HepG2 (cell line): Measurements from ENCODE around the gene CARS1. TPM values are rescaled to one million over a fixed set of nuclear protein-coding genes. Genes with fewer than 3 reads are reported as not detected.

Experiments used
- AHDC1 ChIP-seq: sonication (generic); formaldehyde crosslinking; IDR thresholded peaks from 2 replicates; pipeline ENCODE4 v1.5.1; 2020; ENCODE audit warnings: mild to moderate bottlenecking, missing genetic modification reagents, borderline replicate concordance
- BORCS8-MEF2B ChIP-seq: sonication (generic); formaldehyde crosslinking; IDR thresholded peaks from 2 replicates; pipeline ENCODE4 v1.8.0; 2022; ENCODE audit warnings: mild to moderate bottlenecking, missing genetic modification reagents
- CEBPG ChIP-seq: IDR thresholded peaks from 2 replicates; pipeline ENCODE4 v1.6.1; 2016
- FOXC1 ChIP-seq: sonication (generic); formaldehyde crosslinking; IDR thresholded peaks from 2 replicates; pipeline ENCODE4 v1.8.0; 2022; ENCODE audit warnings: mild to moderate bottlenecking, missing genetic modification reagents, borderline replicate concordance
- KDM5B ChIP-seq: sonication (generic); formaldehyde crosslinking; IDR thresholded peaks from 2 replicates; pipeline ENCODE4 v1.4.0; 2020; ENCODE audit warnings: missing genetic modification reagents, mild to moderate bottlenecking, borderline replicate concordance
- NFAT5 ChIP-seq: sonication (generic); formaldehyde crosslinking; IDR thresholded peaks from 2 replicates; pipeline ENCODE4 v1.4.0; 2020; ENCODE audit warnings: missing genetic modification reagents
- ZNF574 ChIP-seq: sonication (generic); formaldehyde crosslinking; IDR thresholded peaks from 2 replicates; pipeline ENCODE4 v1.4.0; 2020; ENCODE audit warnings: missing genetic modification reagents
- polyA plus RNA-seq, 8 experiments: library from polyadenylated mRNA; depleted of rRNA in 3 of 8; stranded (reverse) in 7 of 8; unstranded in 1 of 8; fragments of >200 nt; fragmentation: Illumina TruSeq in 4 of 8; extraction: Trizol in 4 of 8; gene quantifications; 2 replicates each; pipeline versions ENCODE4 v1.2.1 to v1.2.3, GENCODE V29; 2011 to 2016; ENCODE audit warnings: low read depth in 4 of 8, missing spikeins in 1 of 8, mixed read lengths in 1 of 8; ENCODE audit not compliant: insufficient read depth in 1 of 8
- total RNA-seq, 5 experiments: library from RNA; depleted of rRNA; stranded (reverse); fragments of >200 nt; fragmentation: Illumina TruSeq; extraction: Trizol; gene quantifications; 2 replicates each; pipeline ENCODE4 v1.2.3, GENCODE V29; 2016; ENCODE audit warnings: low read depth in 1 of 5
- TF ChIP-seq, protein P1 (sequence below): sonication (generic); formaldehyde crosslinking; IDR thresholded peaks from 2 replicates; pipeline ENCODE4 v1.5.0; 2020; ENCODE audit warnings: mild to moderate bottlenecking, missing genetic modification reagents, moderate library complexity
- TF ChIP-seq, protein P2 (sequence below): sonication (generic); formaldehyde crosslinking; IDR thresholded peaks from 2 replicates; pipeline ENCODE4 v1.5.0; 2020; ENCODE audit warnings: missing genetic modification reagents

The CARS1 gene
- total and polyA plus RNA-seq, 2 of the 13 experiments (the other 11 are each of a cell fraction or from before 2014, with no cell fraction given) = 33.8 to 47.0 TPM

- TF ChIP-seq NFAT5 (CRISPR knock-in tag) (no peak), ZNF574 (CRISPR knock-in tag) (0 out of 2 replicates have a peak, but pooled peaks have one; percentile 42), FOXC1 (CRISPR knock-in tag) (0 out of 2 replicates have a peak, but pooled peaks have one; percentile 61), KDM5B (peak; percentile 22; the same call in 1 of the 2 replicates), CEBPG (no peak), BORCS8-MEF2B (CRISPR knock-in tag) (0 out of 2 replicates have a peak, but pooled peaks have one; percentile 55), AHDC1 (CRISPR knock-in tag) (no peak)
- TF ChIP-seq, protein P1, sequence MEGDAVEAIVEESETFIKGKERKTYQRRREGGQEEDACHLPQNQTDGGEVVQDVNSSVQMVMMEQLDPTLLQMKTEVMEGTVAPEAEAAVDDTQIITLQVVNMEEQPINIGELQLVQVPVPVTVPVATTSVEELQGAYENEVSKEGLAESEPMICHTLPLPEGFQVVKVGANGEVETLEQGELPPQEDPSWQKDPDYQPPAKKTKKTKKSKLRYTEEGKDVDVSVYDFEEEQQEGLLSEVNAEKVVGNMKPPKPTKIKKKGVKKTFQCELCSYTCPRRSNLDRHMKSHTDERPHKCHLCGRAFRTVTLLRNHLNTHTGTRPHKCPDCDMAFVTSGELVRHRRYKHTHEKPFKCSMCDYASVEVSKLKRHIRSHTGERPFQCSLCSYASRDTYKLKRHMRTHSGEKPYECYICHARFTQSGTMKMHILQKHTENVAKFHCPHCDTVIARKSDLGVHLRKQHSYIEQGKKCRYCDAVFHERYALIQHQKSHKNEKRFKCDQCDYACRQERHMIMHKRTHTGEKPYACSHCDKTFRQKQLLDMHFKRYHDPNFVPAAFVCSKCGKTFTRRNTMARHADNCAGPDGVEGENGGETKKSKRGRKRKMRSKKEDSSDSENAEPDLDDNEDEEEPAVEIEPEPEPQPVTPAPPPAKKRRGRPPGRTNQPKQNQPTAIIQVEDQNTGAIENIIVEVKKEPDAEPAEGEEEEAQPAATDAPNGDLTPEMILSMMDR (CRISPR knock-in tag) = peak; percentile 98
- TF ChIP-seq, protein P2, sequence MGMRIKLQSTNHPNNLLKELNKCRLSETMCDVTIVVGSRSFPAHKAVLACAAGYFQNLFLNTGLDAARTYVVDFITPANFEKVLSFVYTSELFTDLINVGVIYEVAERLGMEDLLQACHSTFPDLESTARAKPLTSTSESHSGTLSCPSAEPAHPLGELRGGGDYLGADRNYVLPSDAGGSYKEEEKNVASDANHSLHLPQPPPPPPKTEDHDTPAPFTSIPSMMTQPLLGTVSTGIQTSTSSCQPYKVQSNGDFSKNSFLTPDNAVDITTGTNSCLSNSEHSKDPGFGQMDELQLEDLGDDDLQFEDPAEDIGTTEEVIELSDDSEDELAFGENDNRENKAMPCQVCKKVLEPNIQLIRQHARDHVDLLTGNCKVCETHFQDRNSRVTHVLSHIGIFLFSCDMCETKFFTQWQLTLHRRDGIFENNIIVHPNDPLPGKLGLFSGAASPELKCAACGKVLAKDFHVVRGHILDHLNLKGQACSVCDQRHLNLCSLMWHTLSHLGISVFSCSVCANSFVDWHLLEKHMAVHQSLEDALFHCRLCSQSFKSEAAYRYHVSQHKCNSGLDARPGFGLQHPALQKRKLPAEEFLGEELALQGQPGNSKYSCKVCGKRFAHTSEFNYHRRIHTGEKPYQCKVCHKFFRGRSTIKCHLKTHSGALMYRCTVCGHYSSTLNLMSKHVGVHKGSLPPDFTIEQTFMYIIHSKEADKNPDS (CRISPR knock-in tag) = 0 out of 2 replicates have a peak, but pooled peaks have one; percentile 31
Observed at GRCh38 chr11:3091846-3092602, 34.8 kb upstream of the CARS1 start (continued).
